Activated CD4-positive, alpha-beta T cell treated with anti-CD3 and anti-CD28 coated beads, Interleukin-2, amount 50 U/mL, for 1 hour (primary cell): ENCODE results near the gene IFT57.
"Not testable (repeated sequence)": the region's sequence is repeated elsewhere in the genome, so short reads cannot be mapped to it uniquely, and the experiment has no call there.

Experiments used
- DNase-seq: peaks from one replicate; pipeline ENCODE4 v3.0.0-alpha.2; 2020

IFT57 gene

GRCh38 chr3:108221911-108222852 is at the start of gene IFT57:
TSS of gene IFT57 (minus strand) at chr3:108222424. CDS start at chr3:108222322, 102 bp downstream.
- DNase-seq: peak; percentile 94

DNA sequence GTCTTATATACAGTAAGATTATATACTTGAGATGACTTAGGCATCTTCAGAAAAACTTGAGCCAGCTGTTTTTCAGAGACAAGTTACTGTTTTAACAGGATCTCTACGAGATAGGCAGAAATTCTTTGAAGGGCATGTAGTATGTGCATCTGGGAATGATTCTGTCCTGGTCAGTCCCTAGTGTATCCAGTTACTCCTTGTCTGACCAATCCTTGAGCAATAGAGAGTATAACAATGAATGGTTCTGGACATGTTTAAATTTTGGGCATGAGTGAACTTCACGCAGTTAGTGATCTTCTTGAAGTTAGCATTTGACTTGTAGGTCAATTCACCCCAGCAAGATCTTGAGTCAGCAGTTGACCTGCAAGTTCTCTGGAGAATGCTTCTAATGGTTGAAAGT is 49.4 kb upstream of the IFT57 start:
- no peak for DNase-seq

GRCh38 chr3:108268235-108268634 is 46.0 kb upstream of the IFT57 start:
- DNase-seq: not testable (repeated sequence)

DNA sequence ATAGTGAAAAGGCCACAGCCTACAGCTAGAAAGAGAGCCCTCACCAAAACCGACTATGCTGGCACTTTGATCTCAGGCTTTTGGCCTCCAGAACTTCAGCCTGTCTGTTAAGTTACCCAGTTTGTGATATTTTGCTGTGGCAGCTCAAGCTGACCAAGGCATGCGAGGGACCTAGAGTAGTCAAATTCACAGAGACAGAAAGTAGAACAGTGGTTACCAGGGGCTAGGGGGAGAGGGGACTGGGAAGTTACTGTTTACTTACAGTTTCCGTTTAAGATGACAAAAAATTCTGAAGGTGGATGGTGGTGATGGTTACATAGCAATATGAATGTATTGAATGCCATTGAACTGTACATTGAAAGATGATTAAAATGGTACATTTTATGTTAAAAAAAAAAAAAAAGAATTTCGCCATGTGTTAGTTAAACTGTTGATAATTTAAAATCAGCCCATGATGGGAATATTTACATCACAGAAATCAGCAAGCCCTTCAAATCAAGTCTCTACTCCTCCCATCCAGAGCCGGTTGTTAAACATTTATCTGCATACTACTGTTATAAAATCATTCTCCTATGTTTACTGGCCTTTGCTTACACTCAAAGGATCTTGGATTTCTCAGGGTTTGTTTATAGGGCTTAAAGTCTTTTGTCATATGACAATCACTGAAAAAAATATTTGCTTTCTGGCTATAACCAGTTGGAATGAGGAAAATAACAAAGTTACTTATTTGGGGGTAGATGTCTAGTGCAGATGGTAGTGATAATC is 42.5 kb upstream of the IFT57 start:
- not testable (repeated sequence) for DNase-seq

DNA sequence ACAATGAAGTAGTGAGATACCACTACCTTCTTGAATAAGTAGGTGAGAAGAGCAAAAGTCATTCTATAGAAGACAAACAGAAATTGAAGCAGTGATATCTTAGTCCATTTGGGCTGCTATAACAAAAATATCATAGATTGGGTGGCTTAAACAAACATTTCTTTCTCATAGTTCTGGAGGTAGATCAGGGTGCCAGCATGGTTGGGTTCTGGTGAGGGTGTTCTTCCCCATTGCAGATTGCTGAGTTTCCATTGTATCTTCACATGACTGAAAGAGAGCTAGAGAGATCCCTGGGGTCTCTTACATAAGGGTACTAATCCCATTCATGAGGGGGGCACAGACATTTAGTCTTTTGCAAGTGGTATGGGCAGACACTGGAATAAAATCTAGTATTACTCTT is 32.9 kb upstream of the IFT57 start:
- DNase-seq: no peak

GRCh38 chr3:108251844-108252243 is 29.6 kb upstream of the IFT57 start:
- DNase-seq: no peak

DNA sequence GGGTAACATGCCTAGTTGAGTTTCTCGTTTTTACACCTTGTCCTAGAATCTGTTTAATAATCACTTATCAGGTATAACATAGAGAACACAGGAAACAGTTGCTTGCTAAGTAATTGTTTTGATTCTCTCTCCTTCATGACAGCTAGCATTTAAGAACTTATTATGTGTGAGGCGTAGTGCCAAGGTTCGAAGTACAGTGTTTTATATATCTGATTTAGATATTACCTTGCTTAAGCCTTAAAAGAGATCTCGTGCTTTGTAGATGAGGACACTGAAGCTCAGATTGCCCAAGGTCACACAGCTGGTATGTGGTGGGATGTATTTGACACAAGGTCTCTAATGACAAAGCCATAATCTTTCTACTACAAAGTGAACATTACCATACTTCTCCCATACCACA is 29.0 kb upstream of the IFT57 start:
- no peak for DNase-seq

DNA sequence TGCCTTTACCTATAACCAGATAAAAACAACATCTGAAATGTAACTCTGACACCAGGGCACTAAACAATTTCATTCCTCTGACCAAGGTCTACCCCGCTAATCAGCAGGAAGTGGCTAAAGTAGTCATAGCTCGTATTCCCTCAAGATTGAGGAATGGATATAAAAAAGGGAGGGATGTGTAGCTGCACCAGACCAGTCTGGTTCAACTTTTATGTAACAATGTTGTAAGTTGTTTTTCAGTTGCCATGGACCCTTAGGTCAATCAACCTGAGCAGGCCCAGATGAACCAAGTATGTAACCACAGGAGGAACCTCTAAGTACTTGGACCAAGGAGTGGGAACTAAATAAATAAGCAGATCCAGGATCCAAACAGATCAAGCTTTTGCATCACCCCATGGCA is 28.4 kb upstream of the IFT57 start:
- DNase-seq: no peak

DNA sequence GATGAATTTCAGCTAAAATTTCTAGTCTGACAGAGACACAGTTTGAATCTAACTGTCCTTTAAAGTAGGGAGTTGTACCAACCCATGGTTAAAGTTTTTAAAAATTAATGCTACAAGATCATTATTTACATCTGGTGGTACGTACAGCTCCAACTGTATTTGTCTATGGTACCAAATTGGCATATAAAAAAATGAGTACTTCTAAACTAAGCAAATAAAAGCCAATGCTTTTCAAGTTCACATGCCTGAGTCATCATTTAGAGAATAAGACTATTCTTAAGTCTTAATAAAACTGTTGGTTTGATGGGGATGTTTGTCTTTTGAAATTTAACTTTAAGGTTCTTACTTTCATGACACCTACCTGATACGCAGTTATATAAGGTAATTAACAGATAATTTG is 21.0 kb upstream of the IFT57 start:
- no peak for DNase-seq

DNA sequence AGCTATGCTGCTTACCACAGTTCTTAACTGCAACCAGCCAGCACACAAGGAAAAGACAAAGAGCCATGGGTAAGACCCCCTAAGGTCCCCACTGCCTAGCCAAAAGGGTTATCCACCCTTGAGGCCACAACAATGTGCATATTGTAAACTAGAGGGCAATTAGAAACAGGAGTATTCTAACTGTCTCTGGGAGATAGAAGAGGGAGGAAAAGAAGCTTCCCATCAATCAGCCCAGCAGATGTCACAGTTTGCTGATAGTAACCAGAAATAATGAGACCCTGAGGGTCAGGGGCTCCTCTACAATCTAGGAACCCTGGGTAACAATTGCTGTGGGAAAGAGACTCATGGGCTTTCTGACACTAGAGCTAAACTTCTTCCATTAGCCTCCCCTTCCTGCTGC is 20.6 kb upstream of the IFT57 start:
- DNase-seq: no peak

DNA sequence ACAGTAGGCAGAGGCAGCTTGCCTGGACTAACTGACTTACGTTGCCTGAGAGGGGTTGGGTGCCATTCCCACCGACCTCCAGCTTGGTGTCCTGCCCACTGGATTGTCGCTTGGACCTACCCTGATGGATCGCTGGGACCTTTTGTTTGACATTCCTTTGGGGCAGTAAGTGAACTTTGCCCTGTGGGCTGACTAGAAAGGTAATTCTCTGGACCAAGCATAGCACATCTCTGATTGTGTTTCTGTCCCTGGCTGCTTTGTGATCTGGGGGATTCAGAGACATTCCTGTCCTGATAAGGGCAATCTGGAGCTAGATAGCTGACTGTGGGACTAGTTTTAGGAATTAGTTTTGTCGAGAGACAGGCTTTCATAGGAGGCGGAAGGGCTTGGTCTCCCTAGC is 19.5 kb upstream of the IFT57 start:
- no peak for DNase-seq

- no peak for DNase-seq
Observed at GRCh38 chr3:108241146-108241545, 18.9 kb upstream of the IFT57 start.

GRCh38 chr3:108239082-108239481 is 16.9 kb upstream of the IFT57 start:
- DNase-seq: no peak

DNA sequence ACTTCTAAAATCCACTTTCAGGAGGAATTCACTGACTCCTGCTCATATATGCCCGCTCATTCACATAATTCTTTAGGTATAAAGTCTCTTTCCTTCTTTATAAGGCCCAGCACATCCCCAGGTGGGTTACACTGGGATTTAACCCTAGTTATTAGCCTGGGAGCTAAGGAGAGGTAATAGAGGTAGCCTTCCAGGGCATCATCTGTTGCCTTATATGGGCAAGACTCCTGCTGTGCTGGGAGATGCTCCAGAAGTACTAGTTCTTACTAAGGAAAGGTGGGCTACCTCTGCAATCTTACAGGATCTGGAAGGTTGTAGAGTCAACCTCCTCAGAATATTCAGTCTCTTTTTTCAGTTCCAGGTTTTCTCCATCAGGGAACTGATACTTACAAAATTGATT is 13.1 kb upstream of the IFT57 start:
- DNase-seq: no peak

DNA sequence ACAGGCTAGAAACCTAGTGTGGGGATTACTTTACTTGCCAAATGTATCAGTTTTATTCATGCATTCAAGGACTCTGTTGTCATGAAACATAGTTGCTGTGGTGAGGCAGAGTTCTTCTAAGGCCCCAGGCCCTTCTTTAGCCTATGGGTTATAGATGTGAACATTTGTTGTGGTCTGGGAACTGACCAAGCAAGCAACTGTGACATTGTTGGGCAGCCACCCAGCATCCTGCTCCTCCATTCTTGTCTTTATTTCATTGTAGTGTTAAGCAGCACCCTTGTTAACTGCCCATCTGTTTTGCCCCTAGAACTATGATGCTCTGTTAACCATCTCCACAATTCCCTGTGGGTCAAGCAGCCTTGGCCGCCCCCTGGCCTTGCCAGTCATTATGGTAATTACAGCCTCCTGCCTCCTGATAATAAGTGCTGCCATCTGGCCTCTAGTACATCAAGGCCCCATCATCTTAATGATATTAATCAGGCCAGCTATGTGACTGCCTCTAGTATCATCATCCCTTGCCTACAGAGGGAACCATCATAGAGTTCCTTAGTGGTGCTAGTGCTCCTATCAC is 12.2 kb upstream of the IFT57 start:
- no peak for DNase-seq

DNA sequence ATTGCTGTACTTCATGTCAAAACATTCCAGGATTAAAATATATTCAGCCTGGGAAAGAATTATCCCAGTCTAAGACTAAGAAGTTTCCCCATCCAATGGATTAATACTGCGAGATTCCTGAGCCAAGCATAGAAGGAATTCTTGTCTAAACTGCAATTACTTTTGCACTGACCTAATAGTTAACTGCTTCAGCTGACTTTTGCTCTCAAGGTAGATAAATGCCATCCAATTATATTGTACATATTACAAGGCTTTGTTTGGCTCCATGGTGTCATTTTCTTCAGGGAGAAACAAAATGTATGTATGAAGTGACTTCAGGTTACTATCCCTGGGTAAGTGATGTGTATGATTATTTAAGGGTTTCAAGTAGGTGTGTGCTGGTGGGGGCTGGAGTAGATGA is 6.1 kb upstream of the IFT57 start:
- no peak for DNase-seq

- DNase-seq: no peak
Observed at GRCh38 chr3:108227131-108227530, 4.9 kb upstream of the IFT57 start.

- DNase-seq: no peak
Observed at GRCh38 chr3:108225221-108225620, 3.0 kb upstream of the IFT57 start.

DNA sequence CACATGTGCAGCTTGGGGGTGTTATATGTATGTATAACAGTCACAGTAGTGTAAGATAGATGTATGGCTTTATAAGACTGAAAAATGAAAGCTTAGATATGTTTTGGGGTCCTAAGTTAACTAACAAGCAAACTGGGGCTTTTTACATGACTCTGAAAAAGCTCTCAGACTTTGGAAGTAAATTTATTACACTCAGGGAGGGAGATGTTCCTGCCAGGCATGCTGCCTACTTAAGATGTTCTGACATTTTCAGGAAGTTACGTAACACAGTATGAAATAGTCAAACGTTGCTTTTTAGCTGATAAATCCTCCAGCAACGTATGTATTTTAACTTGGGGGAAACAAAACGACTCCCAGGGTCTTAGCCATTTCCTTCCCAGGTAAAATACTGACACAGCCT is 1.7 kb upstream of the IFT57 start:
- no peak for DNase-seq

GRCh38 chr3:108222853-108223565 is 785 bp upstream of the IFT57 start:
- DNase-seq: no peak

GRCh38 chr3:108221393-108221792 is 831 bp downstream of the IFT57 start:
- no peak for DNase-seq

GRCh38 chr3:108219336-108219735 is 2.9 kb downstream of the IFT57 start:
- DNase-seq: no peak

DNA sequence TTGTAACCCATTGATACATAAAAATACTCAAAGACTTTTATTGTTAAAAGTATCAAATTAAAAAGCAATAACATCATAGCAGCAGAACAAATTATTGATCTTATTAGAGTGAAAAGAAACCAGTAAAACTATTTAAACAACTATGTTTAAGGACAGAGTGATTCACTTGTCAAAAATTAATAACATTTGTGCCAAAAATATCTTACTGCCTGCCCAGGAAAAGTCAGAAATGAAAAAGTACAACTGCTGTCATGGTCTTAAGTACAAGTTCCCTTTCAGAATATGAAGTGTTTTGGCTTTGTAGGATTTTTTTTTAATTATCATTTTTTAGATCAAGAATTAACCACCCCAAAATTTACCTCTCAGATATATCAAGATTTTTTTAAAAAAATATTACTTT is 3.4 kb downstream of the IFT57 start:
- no peak for DNase-seq
